ENCODE results near the gene VSIG10L.

- no peak for TF ChIP-seq POLR2A (IDR thresholded peaks at IDR 0.05)
- no peak for TF ChIP-seq CTCF (IDR thresholded peaks at IDR 0.05)
Measured at GRCh38 chr19:51320280-51320657, 21.7 kb downstream of the VSIG10L start.
